ENCODE results near the gene HDAC4. TPM values are rescaled to one million over a fixed set of nuclear protein-coding genes. Genes with fewer than 3 reads are reported as not detected.

Gene HDAC4
- total and polyA plus RNA-seq, 2 experiments from 2014 or later: 8.1 to 41.8 TPM

DNA sequence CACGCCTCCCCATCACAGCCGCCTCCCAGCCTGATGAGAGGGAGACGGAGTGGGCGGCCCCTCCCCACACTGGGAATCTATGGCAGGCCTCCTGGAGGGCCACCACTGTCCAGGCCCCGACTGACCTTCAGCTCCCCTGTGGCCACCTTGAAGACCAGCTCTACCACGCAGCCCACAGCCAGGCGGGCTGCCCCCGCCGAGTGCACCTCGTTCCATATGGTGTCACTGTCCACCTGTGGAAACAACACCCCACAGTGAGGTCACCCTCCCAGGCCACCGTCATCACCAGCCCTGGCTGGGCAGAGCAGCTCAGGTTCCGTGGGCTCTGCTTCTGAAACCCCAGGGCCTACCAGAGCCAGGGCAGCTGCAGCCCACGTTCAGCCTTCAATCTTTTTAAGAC, 310.9 kb downstream of the HDAC4 start:
- Histone ChIP-seq H3K4me1 (ENCODE audit: insufficient read depth) (no peaks in the 10 kb centered on the region), H3K27me3 (ENCODE audit: insufficient read depth) (no peaks in the 10 kb centered on the region), H3K4me2 (no peak overlapping the region), H3K27ac (ENCODE audit: low read depth) (no peak overlapping the region), H3K9me2 (ENCODE audit: insufficient read depth) (no peaks in the 10 kb centered on the region), H3K79me2 (replicated peaks; ENCODE audit: insufficient read depth) (no peaks in the 10 kb centered on the region), H2AFZ (no peak overlapping the region), H3F3A (replicated peaks; ENCODE audit: low read depth) (no peaks in the 10 kb centered on the region), H3K36me3 (ENCODE audit: insufficient read depth) (no peaks in the 10 kb centered on the region), H4K20me1 (replicated peaks; ENCODE audit: insufficient read depth) (no peaks in the 10 kb centered on the region), H3K4me3 (no peak overlapping the region)
- Mint-ChIP-seq H3K4me3 (no peak overlapping the region), H3K27me3 (ENCODE audit: insufficient read depth, low read depth, poor library complexity) (peaks cover 4% of the 10 kb centered on the region), H3K27ac (no peak overlapping the region), H3K36me3 (ENCODE audit: low read depth) (peaks cover 9% of the 10 kb centered on the region; the same call in 2 of the 3 replicates), H3K4me1 (peaks cover 8% of the 10 kb centered on the region; the same call in 2 of the 3 replicates), H3K9me3 (no peaks in the 10 kb centered on the region)
- TF ChIP-seq, protein P1, sequence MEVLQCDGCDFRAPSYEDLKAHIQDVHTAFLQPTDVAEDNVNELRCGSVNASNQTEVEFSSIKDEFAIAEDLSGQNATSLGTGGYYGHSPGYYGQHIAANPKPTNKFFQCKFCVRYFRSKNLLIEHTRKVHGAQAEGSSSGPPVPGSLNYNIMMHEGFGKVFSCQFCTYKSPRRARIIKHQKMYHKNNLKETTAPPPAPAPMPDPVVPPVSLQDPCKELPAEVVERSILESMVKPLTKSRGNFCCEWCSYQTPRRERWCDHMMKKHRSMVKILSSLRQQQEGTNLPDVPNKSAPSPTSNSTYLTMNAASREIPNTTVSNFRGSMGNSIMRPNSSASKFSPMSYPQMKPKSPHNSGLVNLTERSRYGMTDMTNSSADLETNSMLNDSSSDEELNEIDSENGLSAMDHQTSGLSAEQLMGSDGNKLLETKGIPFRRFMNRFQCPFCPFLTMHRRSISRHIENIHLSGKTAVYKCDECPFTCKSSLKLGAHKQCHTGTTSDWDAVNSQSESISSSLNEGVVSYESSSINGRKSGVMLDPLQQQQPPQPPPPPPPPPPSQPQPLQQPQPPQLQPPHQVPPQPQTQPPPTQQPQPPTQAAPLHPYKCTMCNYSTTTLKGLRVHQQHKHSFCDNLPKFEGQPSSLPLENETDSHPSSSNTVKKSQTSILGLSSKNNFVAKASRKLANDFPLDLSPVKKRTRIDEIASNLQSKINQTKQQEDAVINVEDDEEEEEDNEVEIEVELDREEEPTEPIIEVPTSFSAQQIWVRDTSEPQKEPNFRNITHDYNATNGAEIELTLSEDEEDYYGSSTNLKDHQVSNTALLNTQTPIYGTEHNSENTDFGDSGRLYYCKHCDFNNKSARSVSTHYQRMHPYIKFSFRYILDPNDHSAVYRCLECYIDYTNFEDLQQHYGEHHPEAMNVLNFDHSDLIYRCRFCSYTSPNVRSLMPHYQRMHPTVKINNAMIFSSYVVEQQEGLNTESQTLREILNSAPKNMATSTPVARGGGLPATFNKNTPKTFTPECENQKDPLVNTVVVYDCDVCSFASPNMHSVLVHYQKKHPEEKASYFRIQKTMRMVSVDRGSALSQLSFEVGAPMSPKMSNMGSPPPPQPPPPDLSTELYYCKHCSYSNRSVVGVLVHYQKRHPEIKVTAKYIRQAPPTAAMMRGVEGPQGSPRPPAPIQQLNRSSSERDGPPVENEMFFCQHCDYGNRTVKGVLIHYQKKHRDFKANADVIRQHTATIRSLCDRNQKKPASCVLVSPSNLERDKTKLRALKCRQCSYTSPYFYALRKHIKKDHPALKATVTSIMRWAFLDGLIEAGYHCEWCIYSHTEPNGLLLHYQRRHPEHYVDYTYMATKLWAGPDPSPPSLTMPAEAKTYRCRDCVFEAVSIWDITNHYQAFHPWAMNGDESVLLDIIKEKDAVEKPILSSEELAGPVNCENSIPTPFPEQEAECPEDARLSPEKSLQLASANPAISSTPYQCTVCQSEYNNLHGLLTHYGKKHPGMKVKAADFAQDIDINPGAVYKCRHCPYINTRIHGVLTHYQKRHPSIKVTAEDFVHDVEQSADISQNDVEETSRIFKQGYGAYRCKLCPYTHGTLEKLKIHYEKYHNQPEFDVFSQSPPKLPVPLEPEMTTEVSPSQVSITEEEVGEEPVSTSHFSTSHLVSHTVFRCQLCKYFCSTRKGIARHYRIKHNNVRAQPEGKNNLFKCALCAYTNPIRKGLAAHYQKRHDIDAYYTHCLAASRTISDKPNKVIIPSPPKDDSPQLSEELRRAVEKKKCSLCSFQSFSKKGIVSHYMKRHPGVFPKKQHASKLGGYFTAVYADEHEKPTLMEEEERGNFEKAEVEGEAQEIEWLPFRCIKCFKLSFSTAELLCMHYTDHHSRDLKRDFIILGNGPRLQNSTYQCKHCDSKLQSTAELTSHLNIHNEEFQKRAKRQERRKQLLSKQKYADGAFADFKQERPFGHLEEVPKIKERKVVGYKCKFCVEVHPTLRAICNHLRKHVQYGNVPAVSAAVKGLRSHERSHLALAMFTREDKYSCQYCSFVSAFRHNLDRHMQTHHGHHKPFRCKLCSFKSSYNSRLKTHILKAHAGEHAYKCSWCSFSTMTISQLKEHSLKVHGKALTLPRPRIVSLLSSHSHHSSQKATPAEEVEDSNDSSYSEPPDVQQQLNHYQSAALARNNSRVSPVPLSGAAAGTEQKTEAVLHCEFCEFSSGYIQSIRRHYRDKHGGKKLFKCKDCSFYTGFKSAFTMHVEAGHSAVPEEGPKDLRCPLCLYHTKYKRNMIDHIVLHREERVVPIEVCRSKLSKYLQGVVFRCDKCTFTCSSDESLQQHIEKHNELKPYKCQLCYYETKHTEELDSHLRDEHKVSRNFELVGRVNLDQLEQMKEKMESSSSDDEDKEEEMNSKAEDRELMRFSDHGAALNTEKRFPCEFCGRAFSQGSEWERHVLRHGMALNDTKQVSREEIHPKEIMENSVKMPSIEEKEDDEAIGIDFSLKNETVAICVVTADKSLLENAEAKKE (CRISPR knock-in tag; IDR thresholded peaks at IDR 0.05): no peak
- TF ChIP-seq NANOG (IDR thresholded peaks at IDR 0.05; ENCODE audit: borderline replicate concordance): no peak
- TF ChIP-seq REST (IDR thresholded peaks at IDR 0.05; ENCODE audit: unreplicated experiment): no peak
- no peak for TF ChIP-seq EZH2 (IDR thresholded peaks at IDR 0.05; ENCODE audit: low read depth, unreplicated experiment)
- TF ChIP-seq ETS1 (IDR thresholded peaks at IDR 0.05): no peak
- no peak for TF ChIP-seq ZNF331 (CRISPR knock-in tag; IDR thresholded peaks at IDR 0.05; ENCODE audit: low read depth)
- no peak for TF ChIP-seq CREB1 (CRISPR knock-in tag; IDR thresholded peaks at IDR 0.05; ENCODE audit: low read depth)
- no peak for TF ChIP-seq EZH2phosphoT487 (IDR thresholded peaks at IDR 0.05; ENCODE audit: unreplicated experiment)
- TF ChIP-seq POLR2AphosphoS5 (IDR thresholded peaks at IDR 0.05; ENCODE audit: low read depth): no peak
- TF ChIP-seq ZNF114 (CRISPR knock-in tag; IDR thresholded peaks at IDR 0.05): no peak
- TF ChIP-seq STAT1 (IDR thresholded peaks at IDR 0.05; ENCODE audit: unreplicated experiment): no peak
- no peak for TF ChIP-seq CTCF (conservative IDR thresholded peaks at IDR 0.05; ENCODE audit: low read depth in 2 of 2)
- no peak for TF ChIP-seq JUNB (IDR thresholded peaks at IDR 0.05; ENCODE audit: unreplicated experiment)
- DNase-seq (ENCODE audit: low spot score) (no peak), ATAC-seq (no peak)

Measured in GM23338 (cell line).